Activated naive CD8-positive, alpha-beta T cell treated with anti-CD3 and anti-CD28 coated beads, Interleukin-2, amount 50 U/mL, for 24 hours (primary cell): ENCODE results near the gene STK25.
A peak's percentile ranks its signal among the peaks of the same experiment; 100 is the strongest.

Source experiments
- ATAC-seq: fragments of 150-1000 bp; cut with Tn5 transposase; one replicate; pipeline ENCODE4 v1.10.0; 2021
- DNase-seq: peaks from one replicate; pipeline ENCODE4 v3.0.0; 2021
- H3K27ac Mint-ChIP-seq: one replicate; pipeline ENCODE4 v1.8.0; 2021; ENCODE audit warnings: mild to moderate bottlenecking, mixed read lengths
- H3K27me3 Mint-ChIP-seq: one replicate; pipeline ENCODE4 v1.8.0; 2021; ENCODE audit warnings: mixed read lengths
- H3K36me3 Mint-ChIP-seq: one replicate; pipeline ENCODE4 v1.8.0; 2021; ENCODE audit warnings: low read depth, mixed read lengths
- H3K4me1 Mint-ChIP-seq: one replicate; pipeline ENCODE4 v1.8.0; 2021; ENCODE audit warnings: mixed read lengths
- H3K4me3 Mint-ChIP-seq: one replicate; pipeline ENCODE4 v1.8.0; 2021; ENCODE audit warnings: mild to moderate bottlenecking, moderate library complexity, mixed read lengths
- H3K9me3 Mint-ChIP-seq: one replicate; pipeline ENCODE4 v1.8.0; 2021; ENCODE audit warnings: mixed read lengths

Gene STK25

DNA sequence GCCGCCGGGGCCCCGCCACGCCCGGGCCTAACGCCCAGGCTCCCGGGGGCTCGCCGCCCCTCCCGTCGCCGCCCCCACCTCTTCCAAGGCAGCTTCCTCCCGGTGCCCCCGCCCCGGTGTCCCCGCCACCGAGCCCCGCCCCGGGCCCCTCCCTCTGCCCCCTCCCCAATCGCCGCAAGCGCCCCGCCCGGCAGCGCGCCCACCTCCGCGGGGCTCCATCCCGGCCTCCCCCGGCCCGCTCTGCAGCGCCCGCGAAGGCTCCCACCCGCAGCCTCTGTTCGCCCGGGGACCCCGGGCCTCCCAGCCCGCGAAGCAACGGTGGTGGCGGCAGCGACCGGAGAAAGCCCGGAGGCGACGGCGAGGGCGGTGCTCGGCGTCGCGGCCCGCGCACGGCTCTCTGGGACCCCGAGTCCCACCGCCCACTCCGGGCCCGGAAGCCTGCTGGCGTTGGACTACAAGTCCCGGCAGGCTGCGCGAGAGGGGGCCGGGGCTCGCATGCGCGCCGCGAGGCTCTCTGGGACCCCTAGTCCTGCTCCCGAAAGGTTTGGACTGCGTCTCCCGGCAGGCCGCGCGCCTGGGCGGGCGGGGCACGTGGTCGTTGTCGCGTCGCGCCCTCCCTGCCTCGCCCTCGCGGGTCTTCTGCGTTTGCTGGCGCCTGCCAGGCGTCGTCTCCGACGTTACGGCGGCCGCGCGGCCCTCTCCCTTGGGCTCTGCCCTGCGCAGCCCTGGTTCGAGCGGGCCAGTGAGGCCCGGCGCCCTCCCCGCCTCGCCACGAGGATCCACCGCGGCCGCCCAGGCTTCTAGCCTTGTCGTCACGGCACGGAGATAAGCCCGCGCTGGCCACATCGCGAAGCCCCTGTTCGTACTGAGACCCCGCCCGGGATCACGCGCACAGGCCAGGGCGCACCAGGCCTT lies at the start of gene STK25:
Gene STK25, minus strand, starts transcription at position 345 of the 915 bp plus-strand sequence. CDS start 549 bp downstream, outside the sequence.
- Mint-ChIP-seq H3K27me3 (no peaks in the 10 kb centered on the region), H3K27ac (peak within 1 kb of the TSS; percentile 48), H3K9me3 (peaks cover 3% of the 10 kb centered on the region), H3K4me1 (peaks cover 23% of the 10 kb centered on the region), H3K36me3 (no peaks in the 10 kb centered on the region), H3K4me3 (peak within 1 kb of the TSS; percentile 82)
- peak; percentile 97 for DNase-seq
- peak; percentile 98 for ATAC-seq

DNA sequence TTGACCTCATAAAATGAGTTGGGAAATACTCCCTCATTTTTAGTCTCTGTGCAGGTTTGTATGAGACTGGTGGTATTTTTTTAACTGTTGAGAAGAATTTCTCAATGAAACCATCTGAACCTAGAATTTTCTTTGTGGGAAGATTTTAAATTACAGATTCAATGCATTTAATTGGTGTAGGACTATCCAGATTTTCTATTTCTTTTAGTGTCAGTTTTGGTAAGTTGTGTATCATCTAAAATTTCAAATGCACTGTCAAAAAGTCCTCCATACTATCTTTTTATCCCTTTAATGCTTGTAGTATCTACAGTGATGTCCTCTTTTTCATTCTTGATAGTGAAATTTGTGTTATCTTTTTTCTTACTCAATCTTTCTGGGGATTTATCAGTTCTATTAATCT lies 48.4 kb upstream of the STK25 start:
- Mint-ChIP-seq H3K4me1 (peaks cover 5% of the 10 kb centered on the region), H3K27me3 (peaks cover 47% of the 10 kb centered on the region), H3K36me3 (peaks cover 7% of the 10 kb centered on the region), H3K27ac (no peak overlapping the region), H3K9me3 (peaks cover 16% of the 10 kb centered on the region), H3K4me3 (no peak overlapping the region)
- DNase-seq (no peak), ATAC-seq (no peak)

DNA sequence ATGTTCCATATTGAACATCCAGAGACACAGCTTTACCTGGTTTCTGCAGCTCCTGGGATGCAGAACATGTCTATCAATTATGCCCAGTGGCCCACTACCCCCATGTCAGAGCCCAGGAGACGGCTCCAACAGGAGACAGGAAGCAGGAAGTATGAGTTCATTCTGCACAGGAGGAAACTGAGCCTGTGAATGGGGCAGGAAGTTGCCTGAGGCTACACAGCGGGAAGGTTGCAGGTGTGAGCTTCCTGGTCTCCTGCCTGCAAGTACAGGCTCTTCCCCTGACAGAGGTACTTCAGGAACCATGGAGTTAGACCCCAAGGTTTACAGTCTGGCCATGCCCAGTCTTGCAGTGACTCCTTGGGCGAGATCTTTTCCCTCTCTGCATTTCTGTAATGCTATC lies 47.3 kb upstream of the STK25 start:
- H3K27me3 Mint-ChIP-seq: peaks cover 47% of the 10 kb centered on the region
- DNase-seq: no peak
- peaks cover 7% of the 10 kb centered on the region for H3K36me3 Mint-ChIP-seq
- H3K4me3 Mint-ChIP-seq: no peak overlapping the region
- peaks cover 16% of the 10 kb centered on the region for H3K9me3 Mint-ChIP-seq
- ATAC-seq: no peak
- H3K4me1 Mint-ChIP-seq: peaks cover 5% of the 10 kb centered on the region
- H3K27ac Mint-ChIP-seq: no peak overlapping the region

DNA sequence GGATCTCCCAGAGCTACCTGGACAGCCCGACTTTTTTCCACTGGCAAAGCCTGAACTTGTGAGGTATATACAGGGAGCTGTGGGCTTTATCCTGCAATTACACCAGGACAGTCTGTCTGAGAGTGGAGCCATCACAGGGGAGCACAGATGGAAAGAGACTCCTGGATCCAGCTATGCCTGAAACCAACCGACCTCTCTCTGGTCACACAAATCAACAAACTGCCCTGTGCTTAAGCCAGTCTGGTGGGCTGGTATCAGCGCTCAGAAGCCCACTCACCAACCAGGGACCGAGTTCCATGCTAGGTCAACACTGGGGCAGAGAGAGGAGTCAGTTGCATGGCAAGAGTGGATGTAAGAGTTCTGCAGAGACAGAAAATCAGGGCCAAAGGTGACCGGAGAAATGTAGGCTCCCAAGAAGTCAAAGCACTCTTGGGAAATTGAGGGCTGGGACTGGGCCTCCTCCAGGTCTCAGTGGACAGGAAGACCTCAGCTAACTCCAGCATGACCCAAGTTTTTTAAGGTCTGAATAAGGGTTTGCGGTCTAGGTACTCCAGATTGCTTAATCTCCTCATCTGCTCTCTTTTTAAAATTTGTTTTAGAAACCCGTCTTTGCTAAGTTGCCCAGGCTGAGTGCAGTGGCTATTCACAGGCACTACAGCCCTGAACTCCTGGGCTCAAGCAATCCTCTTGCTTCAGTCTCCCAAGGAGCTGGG lies 46.4 kb upstream of the STK25 start:
- DNase-seq (no peak), ATAC-seq (no peak)
- peaks cover 16% of the 10 kb centered on the region for H3K9me3 Mint-ChIP-seq
- H3K36me3 Mint-ChIP-seq: peaks cover 7% of the 10 kb centered on the region
- H3K27me3 Mint-ChIP-seq: peaks cover 38% of the 10 kb centered on the region
- H3K4me3 Mint-ChIP-seq: no peak overlapping the region
- peaks cover 5% of the 10 kb centered on the region for H3K4me1 Mint-ChIP-seq
- no peak overlapping the region for H3K27ac Mint-ChIP-seq

DNA sequence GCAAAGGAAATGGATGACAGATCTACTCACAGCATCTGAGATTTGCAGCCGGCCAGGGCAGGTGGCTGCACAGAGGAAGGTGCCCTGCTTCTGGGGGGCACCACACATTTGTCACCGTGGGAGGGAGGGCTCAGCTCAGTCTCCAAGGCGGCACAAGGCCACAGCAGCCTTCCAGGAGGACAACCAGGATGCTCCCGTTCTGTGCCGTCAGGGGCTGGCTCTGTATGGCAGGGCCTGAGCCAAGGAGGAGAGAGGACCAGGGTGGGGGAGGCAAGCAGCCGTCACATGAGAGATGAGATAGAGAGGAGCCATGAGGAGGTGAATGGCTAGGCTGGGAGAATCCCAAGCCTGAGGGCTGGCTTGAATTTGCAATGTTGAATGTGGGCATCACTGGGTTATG lies 45.6 kb upstream of the STK25 start:
- peaks cover 7% of the 10 kb centered on the region for H3K36me3 Mint-ChIP-seq
- H3K27me3 Mint-ChIP-seq: peaks cover 42% of the 10 kb centered on the region
- peaks cover 16% of the 10 kb centered on the region for H3K9me3 Mint-ChIP-seq
- H3K27ac Mint-ChIP-seq: no peak overlapping the region
- no peak overlapping the region for H3K4me3 Mint-ChIP-seq
- no peak for DNase-seq
- ATAC-seq: no peak
- H3K4me1 Mint-ChIP-seq: peaks cover 5% of the 10 kb centered on the region

DNA sequence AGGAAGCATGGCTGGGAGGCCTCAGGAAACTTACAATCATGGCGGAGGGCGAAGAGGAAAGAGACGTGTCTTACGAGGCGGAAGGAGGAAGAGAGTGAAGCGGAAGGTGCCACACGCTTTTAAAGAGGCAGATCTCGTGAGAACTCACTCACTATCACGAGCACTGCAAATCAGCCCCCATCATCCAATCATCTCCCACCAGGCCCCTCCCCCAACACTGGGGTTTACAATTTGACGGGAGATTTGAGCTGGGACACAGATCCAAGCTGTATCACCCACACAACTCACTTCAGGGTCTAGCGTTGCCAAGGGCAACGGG lies 45.1 kb upstream of the STK25 start:
- Mint-ChIP-seq H3K4me3 (no peak overlapping the region), H3K36me3 (peaks cover 7% of the 10 kb centered on the region), H3K4me1 (peaks cover 5% of the 10 kb centered on the region), H3K27me3 (peaks cover 42% of the 10 kb centered on the region), H3K9me3 (peaks cover 16% of the 10 kb centered on the region), H3K27ac (no peak overlapping the region)
- DNase-seq (no peak), ATAC-seq (no peak)

DNA sequence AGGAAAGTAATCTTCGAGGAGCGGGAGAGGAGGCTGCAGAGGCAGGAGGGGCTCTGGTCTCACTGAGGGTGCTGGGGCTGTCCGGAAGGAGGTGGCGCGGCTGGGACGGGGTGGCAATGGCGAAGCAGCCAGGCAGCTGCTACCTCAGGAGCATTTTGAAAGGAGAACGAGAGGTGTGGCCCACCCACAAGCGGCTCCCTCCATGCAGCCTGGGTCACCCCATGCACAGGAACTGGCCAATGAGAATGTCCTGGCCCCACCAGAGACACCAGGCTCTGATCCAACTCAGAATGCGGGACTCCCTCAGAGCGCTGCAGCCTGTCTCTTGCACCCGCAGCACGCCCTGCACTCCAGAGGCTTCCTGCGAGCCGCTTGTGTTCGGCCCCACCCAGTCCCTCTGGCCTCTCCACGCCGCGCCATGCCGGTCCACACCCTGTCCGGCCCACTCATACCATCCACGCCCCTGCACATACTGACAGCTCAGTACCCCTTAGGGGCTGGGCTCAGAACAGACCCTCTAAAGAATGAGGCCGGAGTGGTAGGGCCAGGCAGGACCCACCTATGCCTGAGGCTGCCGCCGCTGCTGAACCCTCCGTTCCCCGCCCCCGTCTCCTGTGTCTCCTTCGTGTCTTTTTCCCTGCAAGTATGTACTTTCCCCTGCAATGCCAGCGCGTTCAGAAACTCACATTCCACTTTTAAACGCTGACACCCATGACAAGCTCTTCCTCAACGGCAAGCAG lies 43.8 kb upstream of the STK25 start:
- ATAC-seq (no peak), DNase-seq (no peak)
- H3K4me1 Mint-ChIP-seq: no peaks in the 10 kb centered on the region
- peaks cover 37% of the 10 kb centered on the region for H3K27me3 Mint-ChIP-seq
- no peak overlapping the region for H3K27ac Mint-ChIP-seq
- H3K9me3 Mint-ChIP-seq: peaks cover 7% of the 10 kb centered on the region
- peaks cover 2% of the 10 kb centered on the region for H3K36me3 Mint-ChIP-seq
- H3K4me3 Mint-ChIP-seq: no peak overlapping the region

DNA sequence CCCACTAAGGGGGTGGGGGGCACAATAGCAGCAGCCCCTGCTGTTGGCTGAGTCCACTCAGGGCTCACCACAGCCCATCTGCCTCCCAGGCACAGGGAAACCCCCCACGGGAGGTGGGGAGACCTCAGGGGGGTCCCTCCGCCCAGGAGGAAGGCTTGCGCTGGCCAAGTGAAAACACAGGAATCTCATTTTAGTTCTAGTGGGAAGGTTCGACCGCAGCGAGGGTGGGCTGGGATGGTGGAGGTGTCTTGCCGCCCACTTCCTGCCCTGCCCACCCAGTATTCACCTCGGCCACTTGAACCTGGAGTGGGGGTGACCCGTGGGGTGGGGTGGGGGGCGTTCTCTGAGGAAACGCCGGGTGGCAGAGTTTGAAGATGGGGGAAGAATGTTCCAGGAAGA lies 43.2 kb upstream of the STK25 start:
- Mint-ChIP-seq H3K27me3 (peaks cover 31% of the 10 kb centered on the region), H3K27ac (no peak overlapping the region)
- ATAC-seq: no peak

DNA sequence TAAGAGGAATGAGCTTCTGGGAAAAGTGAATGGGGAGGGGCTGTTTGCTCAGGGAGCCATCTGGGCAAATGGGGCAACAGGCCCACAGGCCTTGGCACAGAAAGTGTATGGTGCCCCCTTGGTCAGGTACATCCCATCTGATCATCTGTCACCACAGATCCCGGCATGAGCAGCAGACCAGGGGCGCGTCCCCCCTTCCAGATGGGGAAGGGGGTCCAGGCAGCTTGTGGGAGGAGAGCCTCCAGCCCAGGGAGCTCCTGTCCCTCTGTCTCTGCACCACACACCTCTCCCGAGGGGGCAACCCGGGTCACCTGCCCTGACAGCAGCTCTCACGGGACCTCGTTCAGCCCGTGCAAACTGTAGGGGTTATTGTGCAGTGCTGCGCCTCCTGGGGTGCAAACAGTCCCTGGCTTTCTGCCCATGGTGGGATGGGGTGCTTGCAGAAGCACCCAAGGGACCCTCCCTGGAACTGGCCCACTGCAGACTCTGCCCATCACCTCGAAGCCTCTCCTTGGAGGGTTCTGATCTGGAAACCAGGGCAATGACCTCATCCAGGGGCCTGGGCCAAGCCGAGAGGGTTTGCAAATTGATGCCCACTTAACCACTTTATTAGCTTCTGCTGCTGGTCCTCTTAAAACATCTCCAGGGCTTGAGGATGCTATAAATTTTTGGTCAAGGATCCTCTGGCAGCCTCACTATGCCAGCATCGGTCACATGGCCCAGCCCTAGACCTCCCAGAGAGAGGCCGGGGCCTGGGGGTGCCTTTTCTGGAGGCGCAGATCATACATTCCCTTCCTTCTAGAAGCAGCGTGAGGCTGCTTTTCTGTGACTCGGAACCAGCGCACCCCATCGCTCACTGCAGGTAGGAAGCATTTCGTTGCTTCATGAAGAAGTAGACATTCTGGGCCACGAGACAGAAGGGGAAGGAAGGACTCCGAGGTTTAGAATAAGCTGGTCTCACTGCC lies 42.5 kb upstream of the STK25 start:
- DNase-seq (no peak), ATAC-seq (no peak)
- Mint-ChIP-seq H3K36me3 (no peaks in the 10 kb centered on the region), H3K4me3 (no peak overlapping the region), H3K9me3 (no peaks in the 10 kb centered on the region), H3K27me3 (peaks cover 26% of the 10 kb centered on the region), H3K4me1 (no peaks in the 10 kb centered on the region), H3K27ac (no peak overlapping the region)

More for the DNA sequence above, 43.2 kb upstream of the STK25 start:
- Mint-ChIP-seq H3K4me1 (no peaks in the 10 kb centered on the region), H3K9me3 (peaks cover 1% of the 10 kb centered on the region), H3K4me3 (no peak overlapping the region), H3K36me3 (no peaks in the 10 kb centered on the region)
- DNase-seq: no peak

DNA sequence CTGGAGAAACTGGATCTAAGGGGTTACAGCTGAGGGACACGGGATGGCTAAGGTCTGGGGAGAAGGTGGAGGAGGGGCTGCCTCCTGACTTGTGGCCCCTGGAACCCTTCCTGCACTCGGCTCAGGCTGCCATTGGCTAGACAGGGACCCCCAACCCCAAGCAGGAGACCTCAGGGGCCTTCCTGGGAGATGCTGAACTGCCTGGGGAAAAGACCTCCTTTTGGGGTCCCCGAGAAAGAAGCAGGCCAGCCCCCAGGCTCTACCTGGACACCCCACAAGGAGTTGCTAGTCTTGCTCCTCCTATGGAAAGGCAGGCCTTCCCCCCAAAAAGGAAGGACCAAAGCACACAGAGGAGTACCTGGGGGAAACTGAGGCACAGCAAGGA lies 40.1 kb upstream of the STK25 start:
- peaks cover 20% of the 10 kb centered on the region for H3K27me3 Mint-ChIP-seq
- H3K36me3 Mint-ChIP-seq: no peaks in the 10 kb centered on the region
- DNase-seq (no peak), ATAC-seq (no peak)
- H3K4me1 Mint-ChIP-seq: no peaks in the 10 kb centered on the region
- no peak overlapping the region for H3K4me3 Mint-ChIP-seq
- H3K27ac Mint-ChIP-seq: no peak overlapping the region
- no peaks in the 10 kb centered on the region for H3K9me3 Mint-ChIP-seq

DNA sequence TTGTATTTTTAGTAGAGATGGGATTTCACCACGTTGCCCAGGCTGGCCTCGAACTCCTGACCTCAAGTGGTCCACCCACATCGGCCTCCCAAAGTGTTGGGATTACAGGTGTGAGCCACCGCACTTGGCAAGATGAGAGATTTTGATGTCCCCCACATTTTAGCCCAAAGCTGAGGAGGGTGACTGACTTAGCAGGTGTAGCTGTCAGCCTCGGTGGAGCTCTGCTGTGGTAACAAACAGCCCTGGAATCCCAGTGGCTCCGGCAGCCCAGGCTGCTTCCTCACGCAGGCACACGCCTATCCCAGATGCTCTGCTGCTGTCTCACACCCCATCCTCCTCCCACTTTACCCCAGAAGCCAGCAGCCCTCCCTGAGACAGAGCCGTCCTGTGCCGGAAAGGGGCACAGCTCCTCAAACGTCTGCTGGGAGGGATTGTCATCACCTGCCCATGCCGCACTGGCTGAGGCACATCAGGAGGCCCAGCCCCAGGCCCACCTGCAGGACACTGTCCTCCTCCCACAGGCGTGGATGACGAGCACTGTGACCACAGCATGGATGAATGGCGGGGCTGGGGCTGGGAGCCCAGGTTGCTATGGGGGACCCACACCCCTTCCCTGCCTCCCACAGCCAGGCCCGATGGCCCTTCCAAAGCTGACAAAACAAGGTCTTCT lies 39.5 kb upstream of the STK25 start:
- no peaks in the 10 kb centered on the region for H3K9me3 Mint-ChIP-seq
- DNase-seq (no peak), ATAC-seq (no peak)
- no peaks in the 10 kb centered on the region for H3K4me1 Mint-ChIP-seq
- peaks cover 22% of the 10 kb centered on the region for H3K27me3 Mint-ChIP-seq
- H3K4me3 Mint-ChIP-seq: no peak overlapping the region
- no peak overlapping the region for H3K27ac Mint-ChIP-seq
- no peaks in the 10 kb centered on the region for H3K36me3 Mint-ChIP-seq

DNA sequence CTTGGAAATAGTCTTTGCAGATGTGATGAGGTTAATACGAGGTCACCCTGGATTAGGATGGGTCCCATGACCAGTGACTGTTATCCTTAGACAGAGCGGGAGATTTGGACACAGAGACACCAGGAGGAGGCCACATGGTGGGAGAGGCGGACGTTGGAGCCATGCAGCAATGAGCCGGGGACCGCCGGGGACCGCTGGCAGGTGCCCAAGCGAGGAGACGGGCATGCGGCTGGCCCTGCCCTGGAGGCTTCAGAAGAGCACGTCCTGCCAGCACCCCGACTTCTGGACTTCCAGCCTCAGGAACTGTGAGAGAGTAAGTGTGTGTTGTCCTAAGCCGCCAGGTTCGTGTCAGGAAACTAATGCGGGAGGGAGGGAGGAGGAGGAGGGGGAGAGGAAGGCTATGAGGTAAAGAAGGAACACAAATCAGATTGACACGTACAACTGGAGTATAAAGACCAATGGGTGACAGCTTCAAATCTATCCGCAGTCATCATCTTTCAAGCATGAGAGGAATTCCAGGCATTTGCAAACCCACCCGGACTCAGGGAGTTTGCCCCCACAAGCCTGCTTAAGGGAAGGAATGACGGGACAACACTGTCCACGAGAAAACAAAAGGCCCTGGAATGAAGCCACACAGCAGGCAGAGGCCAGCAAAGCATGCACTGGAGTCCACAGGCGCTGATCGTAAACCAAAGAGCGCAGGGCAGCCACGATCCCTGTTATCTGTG lies 38.6 kb upstream of the STK25 start:
- Mint-ChIP-seq H3K4me3 (no peak overlapping the region), H3K27ac (no peak overlapping the region), H3K4me1 (no peaks in the 10 kb centered on the region), H3K9me3 (no peaks in the 10 kb centered on the region), H3K36me3 (no peaks in the 10 kb centered on the region), H3K27me3 (peaks cover 25% of the 10 kb centered on the region)
- no peak for ATAC-seq
- no peak for DNase-seq
